ENCODE measurements around the gene EXOC3L1. TPM values are rescaled to one million over a fixed set of nuclear protein-coding genes. Genes with fewer than 3 reads are reported as not detected.
A peak's percentile ranks its signal among the peaks of the same experiment; 100 is the strongest.

The EXOC3L1 gene
- total and polyA plus RNA-seq, 2 of the 13 experiments (the other 11 are each of a cell fraction or from before 2014, with no cell fraction given) = 0.12 TPM; not detected in 1

GRCh38 chr16:67184995-67185650 lies 4.8 kb downstream of the EXOC3L1 start (continued):
- TF ChIP-seq, protein P1, sequence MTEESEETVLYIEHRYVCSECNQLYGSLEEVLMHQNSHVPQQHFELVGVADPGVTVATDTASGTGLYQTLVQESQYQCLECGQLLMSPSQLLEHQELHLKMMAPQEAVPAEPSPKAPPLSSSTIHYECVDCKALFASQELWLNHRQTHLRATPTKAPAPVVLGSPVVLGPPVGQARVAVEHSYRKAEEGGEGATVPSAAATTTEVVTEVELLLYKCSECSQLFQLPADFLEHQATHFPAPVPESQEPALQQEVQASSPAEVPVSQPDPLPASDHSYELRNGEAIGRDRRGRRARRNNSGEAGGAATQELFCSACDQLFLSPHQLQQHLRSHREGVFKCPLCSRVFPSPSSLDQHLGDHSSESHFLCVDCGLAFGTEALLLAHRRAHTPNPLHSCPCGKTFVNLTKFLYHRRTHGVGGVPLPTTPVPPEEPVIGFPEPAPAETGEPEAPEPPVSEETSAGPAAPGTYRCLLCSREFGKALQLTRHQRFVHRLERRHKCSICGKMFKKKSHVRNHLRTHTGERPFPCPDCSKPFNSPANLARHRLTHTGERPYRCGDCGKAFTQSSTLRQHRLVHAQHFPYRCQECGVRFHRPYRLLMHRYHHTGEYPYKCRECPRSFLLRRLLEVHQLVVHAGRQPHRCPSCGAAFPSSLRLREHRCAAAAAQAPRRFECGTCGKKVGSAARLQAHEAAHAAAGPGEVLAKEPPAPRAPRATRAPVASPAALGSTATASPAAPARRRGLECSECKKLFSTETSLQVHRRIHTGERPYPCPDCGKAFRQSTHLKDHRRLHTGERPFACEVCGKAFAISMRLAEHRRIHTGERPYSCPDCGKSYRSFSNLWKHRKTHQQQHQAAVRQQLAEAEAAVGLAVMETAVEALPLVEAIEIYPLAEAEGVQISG (CRISPR knock-in tag; IDR thresholded peaks at IDR 0.05) = peak; percentile 90
- TF ChIP-seq MTA3 (CRISPR knock-in tag; IDR thresholded peaks at IDR 0.05) (no peak; the same call in 1 of the 2 replicates), FOXP4 (CRISPR knock-in tag; IDR thresholded peaks at IDR 0.05) (peak; percentile 74), ZFP37 (CRISPR knock-in tag; IDR thresholded peaks at IDR 0.05; ENCODE audit: borderline replicate concordance) (peak; percentile 52; the same call in 1 of the 2 replicates), ARID4A (CRISPR knock-in tag; IDR thresholded peaks at IDR 0.05; ENCODE audit: borderline replicate concordance) (peak; percentile 95), SIN3A (IDR thresholded peaks at IDR 0.05; ENCODE audit: borderline replicate concordance, low read depth, low read length) (peak; percentile 98), GATA4 (IDR thresholded peaks at IDR 0.05; ENCODE audit: borderline replicate concordance, low read depth) (no peak), HBP1 (CRISPR knock-in tag; IDR thresholded peaks at IDR 0.05; ENCODE audit: low read depth) (peak; percentile 99)
- TF ChIP-seq, protein P2, sequence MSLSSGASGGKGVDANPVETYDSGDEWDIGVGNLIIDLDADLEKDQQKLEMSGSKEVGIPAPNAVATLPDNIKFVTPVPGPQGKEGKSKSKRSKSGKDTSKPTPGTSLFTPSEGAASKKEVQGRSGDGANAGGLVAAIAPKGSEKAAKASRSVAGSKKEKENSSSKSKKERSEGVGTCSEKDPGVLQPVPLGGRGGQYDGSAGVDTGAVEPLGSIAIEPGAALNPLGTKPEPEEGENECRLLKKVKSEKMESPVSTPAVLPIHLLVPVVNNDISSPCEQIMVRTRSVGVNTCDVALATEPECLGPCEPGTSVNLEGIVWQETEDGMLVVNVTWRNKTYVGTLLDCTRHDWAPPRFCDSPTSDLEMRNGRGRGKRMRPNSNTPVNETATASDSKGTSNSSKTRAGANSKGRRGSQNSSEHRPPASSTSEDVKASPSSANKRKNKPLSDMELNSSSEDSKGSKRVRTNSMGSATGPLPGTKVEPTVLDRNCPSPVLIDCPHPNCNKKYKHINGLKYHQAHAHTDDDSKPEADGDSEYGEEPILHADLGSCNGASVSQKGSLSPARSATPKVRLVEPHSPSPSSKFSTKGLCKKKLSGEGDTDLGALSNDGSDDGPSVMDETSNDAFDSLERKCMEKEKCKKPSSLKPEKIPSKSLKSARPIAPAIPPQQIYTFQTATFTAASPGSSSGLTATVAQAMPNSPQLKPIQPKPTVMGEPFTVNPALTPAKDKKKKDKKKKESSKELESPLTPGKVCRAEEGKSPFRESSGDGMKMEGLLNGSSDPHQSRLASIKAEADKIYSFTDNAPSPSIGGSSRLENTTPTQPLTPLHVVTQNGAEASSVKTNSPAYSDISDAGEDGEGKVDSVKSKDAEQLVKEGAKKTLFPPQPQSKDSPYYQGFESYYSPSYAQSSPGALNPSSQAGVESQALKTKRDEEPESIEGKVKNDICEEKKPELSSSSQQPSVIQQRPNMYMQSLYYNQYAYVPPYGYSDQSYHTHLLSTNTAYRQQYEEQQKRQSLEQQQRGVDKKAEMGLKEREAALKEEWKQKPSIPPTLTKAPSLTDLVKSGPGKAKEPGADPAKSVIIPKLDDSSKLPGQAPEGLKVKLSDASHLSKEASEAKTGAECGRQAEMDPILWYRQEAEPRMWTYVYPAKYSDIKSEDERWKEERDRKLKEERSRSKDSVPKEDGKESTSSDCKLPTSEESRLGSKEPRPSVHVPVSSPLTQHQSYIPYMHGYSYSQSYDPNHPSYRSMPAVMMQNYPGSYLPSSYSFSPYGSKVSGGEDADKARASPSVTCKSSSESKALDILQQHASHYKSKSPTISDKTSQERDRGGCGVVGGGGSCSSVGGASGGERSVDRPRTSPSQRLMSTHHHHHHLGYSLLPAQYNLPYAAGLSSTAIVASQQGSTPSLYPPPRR (CRISPR knock-in tag; IDR thresholded peaks at IDR 0.05; ENCODE audit: borderline replicate concordance) = no peak; the same call in 1 of the 2 replicates
- TF ChIP-seq, protein P3, sequence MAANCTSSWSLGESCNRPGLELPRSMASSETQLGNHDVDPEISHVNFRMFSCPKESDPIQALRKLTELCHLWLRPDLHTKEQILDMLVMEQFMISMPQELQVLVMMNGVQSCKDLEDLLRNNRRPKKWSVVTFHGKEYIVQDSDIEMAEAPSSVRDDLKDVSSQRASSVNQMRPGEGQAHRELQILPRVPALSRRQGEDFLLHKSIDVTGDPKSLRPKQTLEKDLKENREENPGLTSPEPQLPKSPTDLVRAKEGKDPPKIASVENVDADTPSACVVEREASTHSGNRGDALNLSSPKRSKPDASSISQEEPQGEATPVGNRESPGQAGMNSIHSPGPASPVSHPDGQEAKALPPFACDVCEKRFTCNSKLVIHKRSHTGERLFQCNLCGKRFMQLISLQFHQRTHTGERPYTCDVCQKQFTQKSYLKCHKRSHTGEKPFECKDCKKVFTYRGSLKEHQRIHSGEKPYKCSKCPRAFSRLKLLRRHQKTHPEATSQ (CRISPR knock-in tag; IDR thresholded peaks at IDR 0.05; ENCODE audit: borderline replicate concordance) = no peak

All from HepG2 (cell line).